Adrenal gland (tissue), 5 donors: ENCODE measurements around the gene BMPR1B.

Source experiments
- CTCF ChIP-seq, 6 experiments: fragments of 450-650 bp in 4 of 6; fragments of 200-600 bp in 2 of 6; sonication (generic) in 1 of 6; IDR thresholded peaks; 1 replicate in 5 of 6; 2 replicates in 1 of 6; pipeline versions ENCODE4 v1.5.1 to v1.8.0; 2016 to 2021; ENCODE audit warnings: antibody characterized with exemption in 6 of 6, mild to moderate bottlenecking in 2 of 6, moderate library complexity in 1 of 6
- POLR2A ChIP-seq, 2 donors: fragments of 450-650 bp; IDR thresholded peaks; one replicate each; pipeline ENCODE4 v1.6.1; 2017; ENCODE audit warnings: antibody characterized with exemption in 2 of 2, mild to moderate bottlenecking in 2 of 2, moderate library complexity in 1 of 2
- donor health status: DM: no; HTN: no; CAD: no.

GRCh38 chr4:94970650-94971049 lies 212.9 kb downstream of the BMPR1B start:
- TF ChIP-seq CTCF (IDR thresholded peaks at IDR 0.05) (no peak), POLR2A (IDR thresholded peaks at IDR 0.05) (no peak)
